ENCODE results near the gene GNPNAT1.
"Not testable (repeated sequence)": the region's sequence is repeated elsewhere in the genome, so short reads cannot be mapped to it uniquely, and the experiment has no call there.

The GNPNAT1 gene

DNA sequence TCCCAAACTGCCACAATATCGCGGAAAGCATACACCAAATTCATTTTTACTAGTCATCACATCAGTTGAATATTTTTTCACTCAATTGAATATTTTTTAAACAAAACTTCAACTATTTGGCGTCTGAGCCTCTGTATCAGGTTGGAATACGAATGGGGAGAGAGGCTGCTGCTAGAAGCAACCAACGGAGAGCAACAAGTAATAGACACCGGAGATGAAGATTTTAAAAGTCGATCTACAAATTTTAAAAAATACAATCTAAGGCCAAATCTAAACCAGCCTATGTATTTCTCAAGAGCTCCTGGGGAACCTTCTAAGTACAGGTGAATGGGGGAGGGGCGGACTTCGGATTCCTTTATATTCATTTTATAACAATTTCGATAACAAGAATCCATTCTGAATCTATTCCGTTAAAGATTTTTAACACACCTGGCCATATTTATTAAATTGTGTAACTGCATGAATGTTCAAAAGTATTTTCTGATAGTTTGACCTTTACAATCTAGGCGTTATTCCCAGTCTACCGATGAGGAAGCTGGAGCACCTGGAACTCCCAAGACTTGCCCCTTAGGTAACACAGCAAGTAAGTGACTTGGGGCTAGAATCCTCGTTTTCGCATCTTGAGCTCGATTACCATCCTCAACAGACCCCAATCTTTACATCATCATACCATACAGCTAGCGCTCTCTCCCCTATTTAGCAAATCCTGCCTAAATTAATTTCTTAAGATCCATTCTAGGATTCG lies 1.2 kb downstream of the GNPNAT1 start:
- no peak for DNase-seq (ENCODE audit: low spot score)

DNA sequence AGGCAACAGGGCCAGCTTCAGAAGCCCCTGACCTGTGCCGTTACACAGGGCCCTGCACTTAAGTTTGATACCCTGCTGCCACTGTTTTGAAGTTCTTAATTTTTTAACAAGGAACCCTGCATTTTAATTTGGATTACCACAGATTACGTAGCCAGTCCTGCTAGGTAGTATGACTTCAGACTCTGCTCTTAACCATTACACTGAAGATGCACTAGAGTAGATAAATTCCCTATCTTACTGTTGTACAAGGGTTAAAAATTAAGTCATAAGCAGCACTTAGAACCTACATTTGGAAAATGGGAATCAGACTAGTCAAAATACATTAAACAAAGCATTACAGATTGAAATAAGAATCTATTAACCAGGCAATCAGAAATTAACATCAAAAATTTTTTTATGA lies 2.3 kb downstream of the GNPNAT1 start:
- no peak for DNase-seq (ENCODE audit: low spot score)

DNA sequence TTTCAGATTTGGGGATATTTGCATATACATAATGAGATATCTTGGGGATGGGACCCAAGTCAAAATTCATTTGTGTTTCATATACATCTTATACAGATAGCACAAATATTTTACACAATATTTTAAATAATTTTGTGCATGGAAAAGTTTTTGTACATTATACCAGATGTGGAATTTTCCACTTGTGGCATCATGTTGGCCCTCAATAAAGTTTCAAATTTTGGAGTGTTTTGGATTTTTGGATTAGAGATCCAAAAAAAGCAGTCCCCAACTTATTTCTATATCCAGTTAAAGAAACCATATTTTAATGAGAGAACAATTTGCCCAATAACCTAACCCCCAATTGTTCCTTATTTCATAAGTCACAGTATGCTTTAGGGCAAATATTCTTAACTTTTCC lies 4.5 kb downstream of the GNPNAT1 start:
- no peak for DNase-seq (ENCODE audit: low spot score)

DNA sequence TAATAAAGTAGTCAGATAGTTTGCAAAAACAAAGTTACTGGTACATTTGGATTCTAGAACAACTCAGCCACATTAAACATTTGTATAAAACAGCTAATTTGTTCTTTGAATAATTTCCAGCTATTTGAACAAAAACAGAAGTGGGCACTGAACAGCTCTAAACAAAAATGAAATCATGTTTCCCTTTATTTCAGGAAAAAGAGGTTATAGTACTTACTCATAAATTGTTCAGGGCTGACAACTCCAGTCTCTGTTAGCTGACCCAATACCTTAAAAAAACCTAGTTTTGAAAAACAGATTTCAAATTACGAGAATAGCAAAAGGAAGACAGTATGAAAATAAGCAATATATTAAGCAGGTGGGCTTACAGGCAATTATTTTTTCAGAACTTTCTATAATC lies 8.2 kb downstream of the GNPNAT1 start:
- DNase-seq (ENCODE audit: low spot score): no peak

DNA sequence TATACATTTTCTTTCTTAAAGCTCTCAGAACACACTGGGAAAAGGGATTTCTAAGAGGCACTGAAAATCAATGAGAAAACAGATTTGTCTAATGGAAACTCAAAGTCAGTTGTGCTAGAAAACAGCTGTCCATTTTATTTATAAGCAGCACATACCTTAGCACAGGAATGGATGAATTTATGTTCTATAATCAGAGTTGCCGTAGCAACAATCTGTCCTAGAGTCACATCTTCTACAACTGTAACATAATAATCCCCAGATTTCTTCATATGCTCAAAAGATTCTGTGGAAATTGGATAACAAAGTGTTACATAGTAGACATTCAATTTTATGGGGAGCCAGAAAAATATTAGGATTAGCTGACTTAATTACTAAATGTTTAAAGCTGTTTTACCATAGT lies 9.8 kb downstream of the GNPNAT1 start:
- no peak for DNase-seq (ENCODE audit: low spot score)

DNA sequence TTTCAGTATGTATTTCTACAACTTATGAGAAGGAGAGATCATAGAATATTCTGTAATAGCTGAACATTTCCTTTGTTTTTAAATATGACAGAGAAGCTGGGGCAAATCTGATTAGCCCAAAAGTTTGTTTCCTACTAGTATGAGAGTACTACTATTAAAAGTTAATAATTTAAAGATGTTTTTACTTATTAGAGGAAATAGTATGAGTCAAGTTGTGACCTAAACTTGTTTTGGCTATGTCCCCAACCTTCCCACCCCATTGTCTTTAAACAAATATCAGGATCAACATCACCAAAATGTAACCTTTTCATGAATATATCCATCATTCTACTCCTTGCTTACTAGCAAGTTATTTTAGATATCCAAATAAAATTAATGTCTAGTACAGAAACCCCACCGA lies 10.5 kb downstream of the GNPNAT1 start:
- DNase-seq (ENCODE audit: low spot score): no peak

DNA sequence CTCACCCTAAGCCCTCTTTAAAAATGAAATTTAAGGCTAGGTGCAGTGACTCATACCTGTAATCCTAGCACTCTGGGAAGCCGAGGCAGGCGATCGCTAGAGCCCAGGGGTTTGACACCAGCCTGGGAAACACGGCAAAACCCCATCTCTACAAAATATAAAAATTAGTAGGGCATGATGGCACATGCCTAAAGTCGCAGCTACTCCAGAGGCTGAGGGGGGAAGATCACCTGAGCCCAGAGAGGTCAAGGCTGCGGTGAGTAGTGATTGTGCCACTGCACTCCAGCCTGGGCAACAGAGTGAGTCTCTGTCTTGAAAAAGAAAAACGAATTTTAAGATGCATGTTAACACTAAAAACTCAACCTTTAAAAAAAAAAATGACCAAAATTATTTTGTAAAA lies 12.7 kb downstream of the GNPNAT1 start:
- no peak for DNase-seq (ENCODE audit: low spot score)

DNA sequence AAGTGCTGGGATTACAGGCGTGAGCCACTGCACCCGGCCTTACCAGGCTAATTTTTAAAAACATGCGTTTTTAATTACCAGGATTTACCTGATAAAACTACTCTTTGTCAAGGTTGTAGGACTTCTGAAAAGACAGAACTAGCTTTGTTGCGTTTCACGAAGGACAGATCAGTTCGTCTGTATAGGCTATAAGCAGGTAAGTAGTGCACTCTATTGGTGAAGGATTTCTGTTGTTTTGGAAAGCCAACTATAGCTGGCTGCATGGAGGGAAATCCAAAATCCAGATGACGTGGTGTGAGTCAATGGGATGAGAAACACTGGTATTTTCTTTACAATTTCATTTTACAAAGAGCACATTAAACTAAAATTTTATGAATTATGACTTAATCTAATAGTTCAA lies 14.6 kb downstream of the GNPNAT1 start:
- no peak for DNase-seq (ENCODE audit: low spot score)

DNA sequence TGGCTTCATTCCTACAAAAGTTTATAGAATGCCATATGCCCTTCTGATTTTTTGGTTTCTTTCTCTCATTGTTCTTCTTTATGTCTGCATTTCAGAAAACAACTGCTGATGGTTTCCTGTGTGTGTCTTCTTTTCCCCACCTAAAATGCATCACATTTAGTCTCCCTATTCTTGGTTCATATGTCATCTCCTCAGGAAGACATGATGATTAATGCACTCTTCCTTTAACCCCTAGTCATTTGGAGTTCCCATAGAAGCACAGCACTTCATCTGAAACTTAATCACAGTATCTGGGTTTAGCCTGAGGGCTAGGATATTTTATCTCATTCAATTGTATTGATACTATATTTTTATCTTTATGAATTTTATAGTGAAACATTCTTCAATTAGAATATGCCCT lies 21.5 kb downstream of the GNPNAT1 start:
- no peak for DNase-seq (ENCODE audit: low spot score)

DNA sequence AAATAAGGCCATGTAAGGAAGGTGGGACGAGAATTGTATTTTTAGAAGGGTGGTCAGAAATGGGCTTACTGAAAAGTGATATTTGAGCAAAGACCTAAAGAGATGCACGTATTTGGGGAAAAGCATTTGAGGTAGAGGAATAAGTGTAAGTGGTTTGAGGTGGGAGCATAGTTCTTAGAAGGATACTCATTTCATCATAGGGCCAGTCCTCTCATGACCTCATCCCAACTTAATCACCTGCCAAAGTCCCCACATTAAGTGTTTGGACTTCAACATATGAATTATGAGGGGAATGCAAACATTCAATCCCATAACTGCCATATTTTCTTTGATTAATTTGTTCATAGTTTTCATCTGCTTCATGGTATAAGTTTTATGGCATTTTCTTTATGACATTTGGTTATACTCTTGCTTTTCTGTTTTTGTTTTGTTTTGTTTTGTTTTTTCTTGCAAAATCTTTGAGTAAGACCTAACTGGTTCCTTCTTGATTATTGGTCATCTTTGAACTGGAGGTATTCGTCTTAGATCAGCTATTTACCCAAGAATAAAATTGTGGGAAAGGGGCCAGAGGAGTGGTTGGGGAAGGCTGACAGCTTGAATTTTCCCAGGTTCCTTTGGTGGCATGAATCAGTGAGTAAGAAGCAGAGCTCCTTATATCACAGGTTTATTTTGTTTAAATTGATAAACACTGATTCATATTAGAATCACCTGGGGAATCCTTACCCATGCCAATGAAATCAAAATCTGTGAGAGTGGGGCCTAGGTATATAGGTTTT lies 24.2 kb downstream of the GNPNAT1 start:
- no peak for DNase-seq (ENCODE audit: low spot score)

DNA sequence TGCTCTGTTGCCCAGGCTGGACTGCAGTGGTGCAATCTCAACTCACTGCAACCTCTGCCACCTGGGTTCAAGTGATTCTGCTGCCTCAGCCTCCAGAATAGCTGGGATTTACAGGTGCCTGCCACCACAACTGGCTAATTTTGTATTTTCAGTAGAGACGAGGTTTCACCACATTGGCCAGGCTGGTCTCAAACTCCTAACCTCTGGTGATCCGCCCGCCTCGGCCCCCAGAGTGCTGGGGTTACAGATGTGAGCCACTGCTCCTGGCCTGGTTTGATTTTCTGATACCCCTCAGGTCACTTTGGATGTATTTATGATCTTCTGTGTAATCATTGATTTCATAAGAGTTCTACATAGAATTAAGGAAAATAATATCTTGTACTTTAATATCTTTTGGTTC lies 28.5 kb downstream of the GNPNAT1 start:
- not testable (repeated sequence) for DNase-seq (ENCODE audit: low spot score)

DNA sequence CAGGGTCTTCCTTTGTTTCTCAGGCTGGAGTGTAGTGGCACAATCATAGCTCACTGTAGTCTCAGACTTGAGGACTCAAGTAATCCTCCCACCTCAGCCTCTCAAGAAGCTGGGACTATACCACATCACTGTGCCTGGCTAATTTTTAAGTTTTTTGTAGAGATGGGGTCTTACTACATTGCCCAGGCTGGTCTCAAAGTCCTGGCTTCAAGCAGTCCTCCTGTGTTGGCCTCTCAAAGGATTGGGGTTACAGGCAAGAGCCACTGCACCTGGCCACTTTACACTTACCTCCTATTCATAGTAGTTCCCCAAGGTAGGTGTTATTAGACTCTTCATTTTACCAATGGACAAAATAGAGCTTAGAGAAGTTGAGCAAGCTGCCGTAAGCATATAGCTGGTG lies 32.3 kb downstream of the GNPNAT1 start:
- no peak for DNase-seq (ENCODE audit: low spot score)

DNA sequence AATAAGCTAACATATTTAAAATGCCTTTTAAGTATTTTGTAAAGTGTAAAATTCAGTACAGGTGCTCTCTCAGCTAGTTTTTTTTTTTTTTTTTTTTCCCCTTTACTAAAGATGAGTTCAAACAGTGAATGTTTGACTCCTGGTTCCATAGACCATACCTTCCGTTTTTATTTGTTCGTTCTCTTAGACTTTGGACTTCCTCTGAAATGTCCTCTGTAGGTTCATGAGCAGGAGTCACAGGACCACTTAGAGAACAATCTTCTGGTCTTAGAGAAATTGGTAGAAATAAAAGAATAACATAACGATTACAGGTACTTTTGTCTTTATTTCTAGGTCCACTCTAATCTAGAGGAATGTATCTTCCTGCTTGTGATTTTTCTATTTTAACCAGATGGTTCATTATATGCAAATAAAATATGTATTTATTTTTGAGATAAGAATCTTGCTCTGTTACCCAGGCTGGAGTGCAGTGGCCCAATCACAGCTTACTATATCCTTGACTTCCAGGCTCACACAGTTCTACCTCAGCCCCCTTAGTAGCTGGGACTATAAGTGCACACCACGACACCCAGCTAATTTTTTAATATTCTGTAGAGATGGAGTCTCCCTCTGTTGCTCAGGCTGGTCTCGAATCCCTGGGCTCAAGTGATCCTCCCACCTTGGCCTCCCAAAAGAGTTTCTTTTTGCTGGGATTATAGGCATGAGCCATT lies 35.6 kb downstream of the GNPNAT1 start:
- DNase-seq (ENCODE audit: low spot score): no peak

DNA sequence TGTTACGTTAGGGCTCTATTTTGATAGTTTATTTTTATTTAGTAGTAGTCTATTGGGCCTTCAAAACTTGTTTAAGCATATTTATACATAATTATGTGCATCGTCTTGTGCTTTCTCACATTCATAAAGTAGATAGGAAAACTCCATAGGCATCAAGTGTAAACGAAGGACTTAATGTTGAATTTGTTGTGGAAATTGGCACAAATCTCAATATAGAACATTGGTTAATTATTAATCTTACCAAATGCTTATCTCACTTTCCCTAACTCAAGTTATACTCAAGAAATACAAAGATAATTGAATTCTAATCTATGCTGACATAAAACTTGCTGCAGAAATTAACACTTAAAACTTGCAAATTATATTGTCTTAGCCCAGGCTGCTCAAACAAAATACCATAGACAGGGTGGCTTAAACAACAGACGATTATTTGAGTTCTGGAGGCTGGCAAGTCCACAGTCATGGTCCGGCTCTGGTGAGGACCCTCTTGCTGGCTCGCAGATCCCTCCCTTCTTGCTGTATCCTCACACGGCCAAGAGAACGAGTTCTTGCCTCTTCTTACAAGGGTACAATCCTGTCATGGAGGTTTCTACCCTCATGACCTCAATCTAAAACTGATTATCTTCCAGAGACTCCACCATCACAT lies 42.6 kb downstream of the GNPNAT1 start:
- DNase-seq (ENCODE audit: low spot score): no peak

DNA sequence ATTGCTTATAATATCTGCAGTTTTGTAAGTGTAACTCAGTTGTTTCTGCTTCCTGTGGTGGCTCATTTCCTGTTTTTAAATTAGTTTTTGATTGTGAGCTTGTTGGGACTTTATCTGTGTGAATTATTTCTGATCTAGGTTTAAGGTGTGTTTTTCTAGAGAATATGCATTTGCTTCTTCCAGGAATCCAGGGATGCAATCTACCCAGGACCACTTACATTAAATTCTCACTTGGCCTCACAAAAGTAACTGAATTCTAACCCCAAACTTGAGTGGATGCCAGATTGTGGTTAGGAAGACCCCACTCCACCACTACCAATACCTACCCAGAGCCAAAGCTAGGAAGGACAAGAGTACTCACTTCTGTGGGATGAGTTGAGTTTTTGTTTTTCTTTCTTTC lies 49.5 kb downstream of the GNPNAT1 start:
- DNase-seq (ENCODE audit: low spot score): peak; percentile 3

DNA sequence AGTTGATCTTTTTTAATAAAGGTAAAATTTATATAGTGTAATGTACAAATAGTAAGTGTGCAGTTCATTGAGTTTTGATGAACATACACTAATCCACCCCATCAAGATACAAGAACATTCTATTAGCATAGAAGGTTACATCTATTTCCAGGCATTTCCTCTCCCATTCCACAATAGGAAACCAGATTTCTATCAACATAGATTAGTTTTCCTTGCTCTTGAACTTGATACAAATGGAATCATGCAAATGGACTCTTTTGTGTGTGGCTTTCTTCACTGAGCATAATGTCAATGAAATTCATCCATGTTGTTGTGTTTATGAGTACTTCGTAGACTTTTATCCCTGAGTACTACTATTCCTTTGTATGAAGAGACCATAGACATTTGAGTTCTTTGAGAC lies 50.7 kb downstream of the GNPNAT1 start:
- DNase-seq (ENCODE audit: low spot score): no peak

DNA sequence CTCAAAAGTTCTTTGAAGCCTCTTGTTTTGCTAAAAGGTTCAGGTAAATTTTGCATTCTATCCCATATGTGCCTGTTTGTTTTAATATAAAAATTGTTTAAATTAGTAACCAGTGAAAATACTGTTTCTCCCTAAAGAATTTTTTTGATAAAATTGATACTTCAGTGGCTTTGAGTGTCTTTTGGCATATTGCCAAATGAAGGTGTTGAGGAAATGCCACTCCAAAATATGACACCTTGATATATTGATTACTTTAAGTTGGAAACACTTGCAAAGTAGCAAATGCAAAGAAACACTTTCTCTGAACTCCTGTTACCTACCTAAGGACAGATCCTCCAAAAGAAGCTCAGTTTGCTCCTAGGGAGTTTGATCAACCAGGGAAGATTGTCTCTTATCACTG lies 53.0 kb downstream of the GNPNAT1 start:
- DNase-seq (ENCODE audit: low spot score): no peak

DNA sequence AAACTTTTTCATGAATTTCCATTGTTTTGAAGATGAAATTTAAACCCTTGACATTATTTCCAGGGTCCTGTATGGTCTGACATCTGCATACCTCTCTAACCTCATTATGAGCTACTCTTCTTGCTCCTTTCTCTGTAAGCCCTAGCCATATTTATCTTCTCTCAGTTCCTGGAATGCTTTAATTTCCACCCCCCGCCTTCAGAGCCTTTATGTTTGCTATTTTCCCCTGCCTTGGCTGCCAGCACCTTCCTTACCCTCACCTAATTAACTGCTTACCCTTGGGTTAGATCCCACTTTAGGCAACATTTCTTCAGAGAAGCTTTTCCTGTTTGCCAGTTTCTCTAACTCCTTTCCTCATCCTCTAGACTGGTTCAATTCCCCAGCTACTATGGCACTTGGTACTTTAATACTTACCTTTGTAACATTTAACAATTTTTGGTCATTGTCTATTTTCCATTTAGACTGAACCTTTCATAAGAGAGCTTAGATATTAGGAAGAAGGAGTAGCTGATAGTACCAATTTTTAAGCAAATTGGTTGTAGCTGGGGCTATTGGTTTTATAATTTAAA lies 55.4 kb downstream of the GNPNAT1 start:
- no peak for DNase-seq (ENCODE audit: low spot score)

DNA sequence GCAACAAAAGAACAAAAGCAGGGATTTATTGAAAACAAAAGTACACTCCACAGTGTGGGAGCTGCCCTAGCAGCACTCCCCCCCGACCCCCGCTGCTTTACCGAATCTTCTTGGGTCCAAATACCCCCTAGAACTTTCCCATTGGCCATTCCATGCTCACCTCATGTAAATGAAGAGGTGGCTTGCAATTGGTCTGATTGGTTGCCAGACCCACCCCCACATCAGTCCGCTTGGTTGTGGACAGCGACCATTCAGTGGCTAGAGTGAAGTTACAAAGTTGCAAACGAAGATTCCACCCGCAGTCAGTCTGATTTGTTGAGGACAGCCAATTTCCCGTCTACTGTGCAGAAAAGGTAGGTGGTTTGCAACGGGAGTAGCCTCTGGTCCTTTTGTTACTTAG lies 57.6 kb downstream of the GNPNAT1 start:
- DNase-seq (ENCODE audit: low spot score): no peak

DNA sequence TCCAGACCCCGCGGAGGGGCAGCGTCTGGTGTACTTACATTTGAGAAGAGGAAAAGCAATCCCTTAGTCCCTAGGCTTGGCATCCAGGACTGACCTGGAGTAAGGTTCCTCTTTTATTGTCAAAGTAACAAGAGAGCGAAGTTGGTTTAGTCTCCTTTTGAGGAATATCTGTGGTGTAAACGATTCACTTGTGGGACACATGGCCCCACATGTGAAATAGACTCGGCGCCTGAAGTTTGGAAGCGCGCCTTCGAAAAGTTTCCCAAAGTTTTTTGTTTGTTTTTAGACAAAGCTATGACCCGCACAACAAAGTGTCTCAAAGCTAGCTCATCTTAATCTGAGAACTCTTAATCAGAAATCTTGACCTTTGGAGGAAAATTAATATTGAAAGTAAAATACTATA lies 60.7 kb downstream of the GNPNAT1 start:
- DNase-seq (ENCODE audit: low spot score): no peak

DNA sequence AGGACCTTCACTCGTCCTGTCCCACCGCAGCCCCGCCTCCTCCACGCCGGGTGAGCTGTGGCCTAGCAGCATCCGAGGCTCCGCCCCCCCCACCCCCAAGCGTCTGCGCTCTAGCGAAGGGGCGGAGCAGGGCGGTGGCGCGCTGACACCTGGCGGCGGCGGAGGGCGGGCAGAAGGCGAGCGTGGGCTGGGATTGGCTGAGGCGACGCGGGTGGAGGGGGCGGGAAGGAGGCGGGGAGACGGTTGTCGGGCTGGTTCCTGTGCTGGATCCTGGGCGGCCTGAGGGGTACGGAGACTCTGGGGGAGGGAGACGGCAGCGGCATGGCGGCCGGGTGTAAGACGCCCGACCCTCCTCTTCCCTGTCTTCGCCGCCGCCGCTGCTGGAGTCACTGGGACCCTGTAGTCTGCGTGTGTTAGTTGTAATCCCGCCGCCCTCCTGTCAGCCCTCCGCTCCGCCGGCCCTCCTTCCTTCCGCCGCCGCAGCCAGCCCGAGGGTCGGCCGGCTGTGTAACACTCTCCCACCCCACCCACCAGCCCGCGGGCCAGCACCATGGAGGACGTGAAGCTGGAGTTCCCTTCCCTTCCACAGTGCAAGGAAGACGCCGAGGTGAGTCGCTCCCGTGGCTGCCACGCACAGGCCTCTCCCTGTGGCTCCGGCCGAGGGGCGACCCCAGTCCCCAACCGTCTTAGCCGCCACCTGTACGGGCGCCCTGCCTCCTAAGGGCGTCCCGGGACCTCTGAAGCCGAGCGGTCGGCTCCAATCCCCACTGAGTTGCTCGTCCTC lies 61.3 kb downstream of the GNPNAT1 start, which contains the start of gene STYX:
Gene STYX, plus strand, starts transcription at position 242 of the 784 bp plus-strand sequence. Its CDS starts 309 bp downstream, at position 551.
- peak; percentile 99 for DNase-seq (ENCODE audit: low spot score)
